RCC 7860 (cell line): ENCODE results near the gene YPEL2.

ENCODE experiments used
- DNase-seq: peaks from one replicate; pipeline ENCODE4 v3.0.0-alpha.2; 2015; ENCODE audit warnings: low spot score
- FAIRE-seq: peaks from 2 replicates; lab custom pipeline; 2012; peaks lifted over from hg19 to GRCh38; lab: Jason Lieb, UNC

Gene YPEL2

DNA sequence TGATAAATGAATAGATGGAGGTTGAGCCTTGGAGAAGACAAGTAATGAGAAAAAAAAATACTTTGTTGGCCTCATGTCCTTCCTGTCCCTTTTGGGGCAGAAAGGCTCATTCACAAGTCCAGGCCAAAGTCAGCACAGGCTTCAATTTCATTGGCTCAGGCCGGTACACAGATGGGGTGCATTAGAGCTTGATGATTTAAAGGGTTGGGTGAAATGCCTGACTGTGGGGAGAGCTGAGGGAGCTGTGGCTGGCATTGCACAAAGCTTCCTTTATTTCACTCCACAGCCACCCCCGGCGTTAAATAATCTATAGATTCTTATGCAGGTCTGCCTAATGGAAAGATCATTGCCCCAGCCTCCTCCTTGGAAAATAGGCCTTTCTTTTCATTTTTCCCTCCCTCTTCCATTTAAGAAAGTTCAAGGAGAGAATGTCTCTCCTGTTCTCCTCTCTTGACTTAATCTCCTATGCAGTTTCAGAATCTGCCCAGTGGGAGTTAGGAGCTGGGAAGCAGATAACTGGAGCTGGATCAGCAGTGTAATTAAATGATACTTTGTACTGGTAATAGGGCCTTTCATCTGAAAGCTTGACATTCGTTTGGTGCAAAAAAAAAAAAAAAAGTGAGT is 24.4 kb downstream of the YPEL2 start:
- no peak for DNase-seq
- no peak for FAIRE-seq

DNA sequence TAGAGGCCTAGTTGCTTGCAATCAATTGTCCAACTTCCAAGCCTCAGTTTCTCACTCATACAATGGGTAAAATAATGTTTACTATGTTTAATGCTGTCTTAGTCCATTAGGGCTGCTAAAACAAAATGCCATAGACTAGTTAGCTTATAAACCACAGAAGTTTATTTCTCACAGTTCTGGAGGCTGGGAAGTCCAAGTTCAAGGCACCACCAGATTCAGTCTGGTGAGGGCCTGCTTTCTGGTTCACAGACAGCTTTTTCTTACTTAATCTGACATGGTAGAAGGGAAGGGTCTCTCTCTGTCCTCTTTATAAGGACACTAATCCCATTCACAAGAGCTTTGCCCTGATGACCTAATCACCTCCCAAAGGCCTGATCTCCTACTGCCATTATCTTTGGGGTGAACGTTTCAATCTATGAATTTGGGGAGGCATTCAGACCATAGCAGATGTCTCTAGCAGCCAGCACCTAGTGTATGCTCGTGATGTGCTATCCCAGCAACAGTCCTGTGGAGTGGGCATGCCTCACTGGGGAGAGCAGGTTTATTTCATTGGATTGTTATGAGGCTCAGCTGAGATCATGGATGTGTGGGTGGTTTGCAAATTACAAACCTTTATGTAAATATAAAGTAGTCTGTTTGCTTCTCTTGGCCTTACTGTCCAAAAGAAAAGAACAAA is 25.2 kb downstream of the YPEL2 start:
- FAIRE-seq = no peak
- DNase-seq = no peak

DNA sequence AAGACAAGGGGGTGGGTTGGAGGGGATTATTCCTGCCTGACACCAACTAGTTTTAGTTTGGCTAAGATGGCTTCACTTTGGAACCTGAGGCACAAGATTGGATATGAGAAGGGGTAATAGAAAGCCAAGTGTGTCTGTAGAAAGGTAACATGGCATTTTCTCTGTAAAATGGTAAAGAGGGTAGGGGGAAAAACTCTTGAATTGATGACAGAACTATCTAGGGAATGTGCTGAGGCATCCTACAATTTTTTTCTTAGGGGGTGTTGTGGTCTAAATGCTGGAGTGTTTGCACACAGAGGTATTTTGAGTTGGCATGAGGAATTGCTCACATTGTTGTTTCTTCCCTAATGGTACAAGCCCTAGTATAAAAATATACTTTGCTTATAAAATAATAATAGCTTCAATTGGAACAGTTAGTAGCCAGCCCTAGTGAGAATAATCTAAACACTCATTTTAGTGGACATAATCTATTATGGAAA is 25.8 kb downstream of the YPEL2 start:
- DNase-seq (no peak), FAIRE-seq (no peak)

DNA sequence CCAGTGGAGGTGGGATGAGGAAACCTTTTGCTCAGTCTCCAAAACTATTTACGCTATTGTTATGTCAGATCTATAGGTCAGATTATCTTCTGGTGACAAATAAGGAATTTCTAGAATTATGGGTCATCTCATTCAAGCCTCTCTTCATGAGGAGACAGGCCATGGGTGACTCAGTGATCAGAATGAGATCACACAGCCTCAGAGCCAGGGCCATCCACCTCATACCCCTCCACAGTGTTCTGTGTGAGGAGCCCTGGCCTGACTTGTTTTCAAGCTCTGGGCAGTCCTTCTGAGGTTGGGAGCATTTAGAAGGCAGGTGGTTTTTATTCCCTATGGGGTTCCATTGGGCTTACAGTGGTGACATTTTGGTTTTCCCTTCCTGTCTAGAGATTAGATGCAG is 26.5 kb downstream of the YPEL2 start:
- peak; percentile 48 for DNase-seq
- no peak for FAIRE-seq

DNA sequence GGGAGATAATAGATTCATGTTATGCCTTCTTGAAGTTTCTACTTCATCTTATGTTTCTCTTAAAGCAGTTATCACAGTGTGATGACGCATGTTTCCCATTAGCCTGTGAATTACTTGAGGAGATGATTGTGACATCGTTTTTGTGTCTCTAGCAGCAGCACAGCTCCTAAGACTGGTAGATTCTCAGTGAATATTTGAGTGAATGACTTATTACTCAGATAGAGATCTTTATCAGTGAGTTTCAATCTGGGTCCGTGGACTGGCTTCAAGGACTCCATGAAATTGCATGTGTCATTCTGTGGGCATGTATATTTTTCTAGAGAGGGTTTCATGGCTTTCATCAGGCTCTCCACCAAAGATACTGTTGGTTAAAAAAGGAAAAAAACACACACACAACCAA is 29.9 kb downstream of the YPEL2 start:
- DNase-seq (peak; percentile 72), FAIRE-seq (no peak)

DNA sequence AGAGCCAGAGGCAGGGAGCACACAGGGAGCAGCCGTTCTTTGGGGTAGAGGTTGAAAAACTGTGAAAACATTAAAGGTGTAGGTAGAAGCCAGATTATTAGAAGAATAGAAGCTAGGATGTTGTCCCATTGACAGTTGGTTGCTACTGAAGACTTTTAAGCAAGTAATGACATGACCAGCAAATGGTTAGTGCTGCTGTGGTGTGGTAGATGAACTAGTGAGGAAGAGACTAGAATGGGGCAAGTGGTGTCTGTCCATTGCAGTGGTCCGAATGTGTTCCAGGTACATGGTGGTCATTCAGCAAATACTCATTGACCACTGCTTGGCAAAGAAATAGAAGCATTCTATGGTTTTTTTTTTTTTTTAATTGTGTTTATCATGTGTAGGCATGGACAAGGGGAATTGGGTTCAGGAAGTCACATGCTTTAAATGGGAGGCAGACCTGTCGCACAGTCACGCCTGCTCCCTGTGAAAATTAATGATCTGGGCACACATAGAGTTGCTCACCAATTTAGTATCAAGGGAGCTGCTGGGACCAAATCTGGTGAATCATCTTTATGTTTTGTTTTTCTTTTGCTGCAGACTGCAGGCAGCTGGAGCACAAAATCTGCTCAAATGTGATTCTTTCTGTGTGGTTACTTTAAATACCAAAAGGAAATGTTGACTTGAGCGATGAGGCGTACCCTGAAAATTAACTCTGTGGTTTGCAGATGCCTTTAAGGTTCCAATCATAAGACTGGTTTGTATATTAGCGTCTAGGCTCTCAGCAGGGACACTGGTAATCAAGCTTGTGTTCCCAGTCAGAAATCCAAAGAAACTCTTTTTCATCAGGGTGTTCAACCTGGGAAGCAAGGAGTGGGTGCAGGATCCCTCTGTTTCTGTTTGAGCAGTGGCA is 30.7 kb downstream of the YPEL2 start:
- DNase-seq (peak; percentile 62), FAIRE-seq (peak; percentile 84)

DNA sequence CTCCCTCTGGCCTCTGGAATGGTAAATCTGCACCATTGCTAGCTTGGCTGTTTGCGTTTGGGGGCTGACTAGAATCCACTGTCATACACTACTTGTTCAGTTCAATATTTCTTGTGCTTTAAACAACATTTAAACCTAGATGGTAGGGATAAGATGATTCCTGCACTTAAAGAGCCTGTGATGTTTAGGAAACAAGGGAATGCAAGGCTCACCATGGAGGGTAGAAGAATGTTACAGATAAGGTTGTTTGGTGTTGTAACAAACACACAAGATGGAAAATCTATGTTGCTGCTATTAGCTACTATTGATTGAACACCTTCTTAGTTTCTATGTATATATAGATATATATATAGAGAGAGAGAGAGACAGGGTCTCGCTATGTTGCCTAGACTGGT is 31.4 kb downstream of the YPEL2 start:
- DNase-seq (no peak), FAIRE-seq (no peak)

DNA sequence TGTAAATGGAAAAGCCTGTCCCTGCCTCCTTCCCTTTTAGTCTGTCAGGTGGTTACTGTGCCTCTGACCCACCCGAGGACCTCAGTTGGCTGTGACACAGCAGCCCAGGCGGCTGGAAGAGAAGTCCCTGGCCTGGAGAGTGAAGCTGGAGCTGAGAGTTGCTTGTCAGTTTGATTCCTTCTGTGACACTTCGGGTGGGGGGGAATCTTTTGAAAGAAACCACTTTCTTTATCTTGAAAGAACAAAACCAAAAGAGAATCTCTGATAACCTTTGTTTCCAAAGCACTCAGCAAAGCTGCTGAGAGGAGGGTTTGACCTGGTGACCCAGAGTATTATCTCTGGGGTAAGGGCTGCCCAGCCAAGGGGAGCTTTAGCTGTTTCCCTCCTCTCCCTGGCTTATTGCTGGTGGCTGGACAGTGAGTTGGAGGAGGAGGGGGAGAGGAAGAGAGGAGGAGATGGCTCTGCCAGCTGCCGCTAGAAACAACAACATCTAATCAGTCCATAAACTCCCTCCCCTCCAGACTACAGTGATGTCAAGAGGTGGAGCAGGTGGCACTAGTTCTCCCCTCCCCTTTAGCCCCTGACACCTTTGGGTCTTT is 34.0 kb downstream of the YPEL2 start:
- no peak for FAIRE-seq
- DNase-seq = no peak

DNA sequence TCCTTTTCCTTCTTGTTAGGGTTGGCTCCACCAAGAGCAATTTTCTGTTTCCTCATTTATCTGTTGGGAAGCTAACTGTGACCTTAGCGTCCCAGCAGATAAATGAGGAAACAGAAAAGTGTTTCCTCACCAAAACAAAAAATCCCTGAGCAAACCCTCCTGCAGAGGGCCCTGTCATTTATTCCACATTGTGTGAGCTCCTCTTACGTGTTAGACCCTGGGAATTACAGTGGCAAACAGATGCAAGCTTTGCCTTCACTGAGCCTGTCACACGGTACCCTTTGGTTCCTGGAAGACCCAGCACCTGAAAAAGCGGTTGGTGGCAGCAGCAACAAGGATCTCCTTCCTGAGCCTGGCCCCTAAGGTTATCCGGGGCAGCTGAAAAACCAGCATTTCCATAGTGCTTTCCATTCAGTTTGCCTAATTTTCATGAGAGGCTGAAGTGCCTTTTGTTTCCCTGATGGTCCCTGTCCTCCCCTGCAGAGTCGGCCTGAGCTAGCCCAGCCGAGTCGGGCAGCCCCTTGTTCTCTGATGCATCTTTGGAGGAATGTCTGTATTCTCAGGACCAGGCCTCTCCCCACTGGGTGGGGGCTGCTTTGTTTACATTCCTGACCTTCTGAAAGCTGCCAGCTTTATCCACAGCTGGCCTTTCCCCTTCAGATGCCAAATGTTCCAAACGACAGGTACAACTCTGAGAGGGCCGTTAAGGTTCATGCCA is 34.7 kb downstream of the YPEL2 start:
- FAIRE-seq = no peak

DNA sequence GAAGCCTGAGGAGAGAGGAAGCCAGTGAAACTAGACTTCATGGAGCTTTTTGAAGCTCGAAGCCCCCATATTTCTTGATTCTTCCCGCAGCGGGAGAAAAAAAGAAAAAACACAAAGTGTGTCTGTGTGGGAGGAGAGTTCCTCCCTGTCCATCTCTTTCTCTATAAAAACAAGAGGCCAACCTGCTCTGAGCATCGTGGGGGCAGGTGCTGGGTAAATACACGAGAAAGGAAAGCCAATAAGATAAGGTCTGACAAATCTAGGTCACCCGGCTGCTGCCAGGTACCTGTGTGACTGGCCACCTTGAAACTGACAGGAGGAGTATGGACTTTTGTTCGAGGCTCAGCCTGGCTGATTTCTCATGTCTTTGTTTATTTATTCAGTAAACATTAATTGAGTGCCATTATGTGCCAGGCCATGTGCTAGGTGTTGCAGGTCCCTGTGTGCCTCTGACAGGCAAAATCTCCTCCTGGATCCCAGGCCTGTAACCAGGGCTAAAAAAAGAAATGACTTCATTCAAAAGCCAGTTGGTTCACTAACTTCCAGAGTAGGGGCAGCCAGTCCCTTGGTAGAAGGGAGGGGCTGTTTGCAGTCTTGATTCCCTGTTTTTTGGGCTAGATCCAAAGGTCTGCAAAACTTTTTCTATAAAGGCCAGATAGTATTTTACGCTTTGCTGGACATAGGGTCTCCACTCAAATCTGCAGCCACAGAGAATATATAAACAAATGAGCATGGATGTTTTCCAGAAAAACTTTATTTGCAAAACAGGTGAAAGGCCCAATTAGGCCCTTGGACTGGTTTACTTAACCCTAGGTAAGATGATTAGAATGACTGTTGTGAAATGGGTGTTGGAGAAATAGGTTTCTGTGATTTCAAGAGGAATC is 35.6 kb downstream of the YPEL2 start:
- FAIRE-seq (no peak), DNase-seq (no peak)

More for the DNA sequence above, 34.7 kb downstream of the YPEL2 start:
- DNase-seq = no peak

DNA sequence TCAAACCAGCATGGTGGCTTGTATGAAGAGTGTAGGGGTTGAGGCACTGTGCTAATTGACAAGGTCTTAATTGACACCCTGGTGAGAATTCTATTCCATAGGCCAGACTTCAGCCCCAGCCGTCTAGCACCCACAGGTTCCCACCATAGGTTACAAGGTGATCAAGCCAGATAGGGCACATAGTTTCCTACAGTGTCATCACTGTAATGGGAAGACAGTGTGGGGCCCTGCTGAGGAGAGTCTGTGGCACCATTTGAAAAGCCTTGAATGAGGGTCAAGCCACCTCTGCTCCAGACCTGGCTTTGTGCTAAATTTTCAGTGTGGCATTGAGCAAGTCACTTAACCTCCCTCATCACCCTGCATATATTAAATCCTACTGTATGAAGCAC is 36.2 kb downstream of the YPEL2 start:
- FAIRE-seq = no peak

DNA sequence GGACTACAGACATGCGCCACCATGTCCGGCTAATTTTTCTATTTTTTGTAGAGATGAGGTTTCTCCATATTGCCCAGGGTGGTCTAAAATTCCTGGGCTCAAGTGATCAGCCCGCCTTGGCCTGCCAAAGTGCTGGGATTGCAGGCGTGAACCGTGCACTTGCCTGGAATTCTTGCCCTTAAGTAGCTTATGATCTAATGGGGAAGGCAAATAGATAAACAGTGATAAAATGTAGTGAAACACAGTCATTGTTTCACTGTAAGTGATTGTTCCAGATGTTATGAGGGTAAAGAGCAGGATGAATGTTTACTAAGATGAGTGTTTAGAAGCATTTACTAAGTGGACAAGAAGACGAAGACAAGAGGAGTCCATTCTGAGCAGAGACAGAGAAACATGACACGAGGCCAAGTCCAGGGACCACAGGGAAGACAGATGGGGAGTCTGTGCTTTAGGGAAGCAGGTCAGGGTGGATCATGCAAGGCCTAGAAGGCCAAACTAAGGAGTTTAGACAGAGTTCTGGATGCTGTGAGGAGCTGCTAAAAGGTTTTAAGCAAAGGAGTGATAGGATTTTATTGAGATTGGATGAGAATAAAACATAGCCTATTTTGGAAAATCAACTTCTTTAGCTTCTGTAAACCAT is 36.9 kb downstream of the YPEL2 start:
- DNase-seq = no peak

More for the DNA sequence above, 36.2 kb downstream of the YPEL2 start:
- DNase-seq = no peak

DNA sequence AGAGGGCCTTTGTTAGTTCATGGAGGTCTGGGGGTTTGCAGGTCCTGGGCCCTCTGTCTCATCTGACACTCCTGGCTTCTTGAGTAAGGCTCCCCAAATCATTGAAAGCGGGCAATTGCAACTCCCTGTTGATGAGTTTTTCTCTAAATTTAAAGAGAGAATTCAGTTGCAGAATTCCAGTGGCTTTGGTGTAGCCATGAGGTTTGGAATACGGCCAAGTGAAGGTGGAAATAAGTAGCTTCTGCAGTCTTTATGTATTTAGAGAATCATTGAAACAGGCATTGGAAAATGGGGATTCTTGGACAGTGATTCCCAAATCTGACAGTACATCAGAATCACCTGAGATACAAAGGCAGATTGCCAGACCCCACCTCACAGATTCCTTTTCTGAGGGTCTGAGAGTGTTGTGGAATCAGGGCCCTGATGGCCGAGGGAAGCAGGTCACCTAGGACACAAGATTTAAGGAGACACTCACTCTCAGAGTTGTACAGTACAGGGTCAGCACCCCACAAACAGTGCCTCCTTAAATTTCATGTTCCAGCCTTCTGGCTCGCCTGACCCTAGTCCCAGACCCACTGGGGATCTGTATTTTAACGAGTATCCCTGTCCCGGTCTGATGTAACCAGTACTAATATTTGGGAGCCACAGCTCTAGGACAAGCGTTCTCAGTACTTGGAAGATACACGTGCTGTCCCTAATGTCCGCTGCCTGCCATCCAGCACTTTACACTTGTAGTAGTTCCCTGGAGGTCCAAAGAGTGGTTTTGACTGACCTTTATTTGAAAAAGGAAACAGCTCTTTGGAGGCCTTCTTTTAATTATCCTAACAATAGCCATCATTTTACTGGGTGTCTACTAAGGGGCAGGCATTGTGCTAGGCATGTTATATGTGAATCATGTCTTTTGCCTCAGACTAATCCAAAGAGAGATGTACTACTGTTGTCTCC is 37.8 kb downstream of the YPEL2 start:
- DNase-seq (no peak), FAIRE-seq (no peak)

More for the DNA sequence above, 36.9 kb downstream of the YPEL2 start:
- no peak for FAIRE-seq

DNA sequence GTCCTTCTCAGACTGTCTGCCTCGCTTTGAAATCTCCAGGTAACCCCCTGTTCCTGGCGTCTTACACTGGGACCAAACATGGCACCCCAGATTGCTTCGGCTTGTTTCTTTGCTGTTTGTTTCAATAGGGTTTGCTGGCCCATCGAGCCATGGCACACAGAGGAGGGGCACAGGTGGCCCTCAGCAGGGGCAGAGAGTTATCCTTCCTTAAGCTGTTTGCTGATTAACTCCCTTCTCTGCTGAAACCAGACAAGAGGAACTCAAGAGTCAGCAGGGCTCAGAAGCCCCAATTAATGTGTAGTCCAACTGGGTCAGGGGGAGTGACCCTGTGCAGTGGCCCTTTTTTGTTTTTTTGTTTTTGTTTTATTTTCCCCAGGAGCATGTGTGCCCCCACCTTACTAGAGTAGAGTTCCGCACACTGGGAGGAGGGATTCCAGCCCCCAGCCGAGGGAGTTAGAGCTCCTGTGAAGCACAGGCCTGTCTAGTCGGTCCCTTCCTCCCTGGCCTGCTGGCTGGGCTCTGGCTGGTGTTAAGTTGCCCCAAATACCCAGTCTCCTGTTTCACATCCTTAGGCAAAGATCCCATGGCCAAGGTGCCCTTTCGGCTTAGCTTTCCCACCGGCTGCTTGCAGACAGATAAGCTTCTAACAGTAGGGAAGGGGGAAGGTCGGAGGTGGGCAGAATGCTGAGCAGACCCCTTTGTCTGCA is 39.3 kb downstream of the YPEL2 start:
- DNase-seq (no peak), FAIRE-seq (no peak)

DNA sequence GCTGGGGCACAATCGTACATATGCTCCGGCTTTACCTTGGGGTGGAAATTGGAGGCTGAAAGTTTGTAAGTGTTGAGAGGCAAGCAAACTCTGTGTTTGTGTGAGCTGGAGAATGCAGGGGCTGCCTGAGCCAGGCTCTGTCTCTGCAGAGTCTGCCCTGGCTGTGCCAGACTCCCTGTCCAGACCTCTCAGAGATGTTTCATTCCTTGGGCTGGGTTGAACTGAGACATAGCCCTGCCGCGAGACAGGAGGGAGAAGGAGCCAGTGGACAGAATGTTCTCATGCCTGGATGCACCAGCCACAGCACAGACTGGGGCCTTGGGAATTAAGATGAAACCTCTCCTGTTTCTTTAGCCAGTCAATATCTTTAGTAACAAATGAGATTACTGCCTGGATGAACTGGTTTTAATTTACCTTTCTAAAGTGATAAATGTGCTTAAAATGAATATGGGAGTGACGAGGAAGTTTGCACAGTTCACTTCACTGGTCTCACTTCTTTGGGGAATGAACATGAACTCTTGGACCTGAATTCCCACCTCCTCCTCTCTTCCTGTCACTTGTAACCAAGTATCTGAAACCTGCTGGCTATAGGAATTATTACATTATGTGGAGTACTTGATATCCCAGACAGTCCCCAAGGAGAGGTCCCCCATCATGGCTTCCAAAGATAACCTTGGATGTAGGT is 40.1 kb downstream of the YPEL2 start:
- DNase-seq (no peak), FAIRE-seq (no peak)

DNA sequence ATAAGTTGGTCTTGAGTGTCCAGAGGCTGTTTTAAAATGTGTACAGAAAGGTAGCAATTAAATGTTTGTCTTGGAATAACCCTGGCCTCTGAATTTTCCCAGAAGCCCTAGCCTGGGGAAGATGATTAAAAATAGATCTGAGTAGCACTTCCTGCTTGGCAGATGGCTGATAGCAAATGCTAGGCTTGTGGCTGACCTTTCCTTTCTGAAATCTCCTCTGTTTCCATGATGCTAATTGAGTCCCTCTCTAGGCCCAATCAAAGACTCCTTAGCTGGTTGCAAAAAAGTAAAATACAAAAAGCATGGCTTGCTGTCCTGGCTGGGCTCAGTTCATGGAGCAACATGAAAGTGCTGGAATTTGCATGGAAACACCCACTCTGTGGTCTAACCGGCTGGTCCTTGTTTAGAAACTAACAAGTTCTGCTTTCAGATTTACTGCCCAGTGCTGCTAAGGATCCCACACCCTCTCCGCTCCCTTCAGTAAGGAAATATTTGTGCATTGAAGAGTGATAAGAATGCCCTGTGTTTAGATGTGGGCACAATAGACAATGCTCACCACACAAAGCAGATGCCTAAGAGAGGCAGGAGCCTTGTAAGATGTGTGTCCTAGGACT is 40.8 kb downstream of the YPEL2 start:
- no peak for FAIRE-seq
- DNase-seq = no peak
